Mesenchymal stem cell (in vitro differentiated cells and primary cell): ENCODE measurements around the gene FBXL15.

Experiments used
- DNase-seq: peaks from one replicate; pipeline ENCODE4 v3.0.0-alpha.2; 2013
- H2AFZ ChIP-seq: one replicate; pipeline ENCODE4 v1.6.1; 2013; ENCODE audit warnings: low read depth, mild to moderate bottlenecking, control low read depth, inconsistent platforms, low read length, moderate library complexity
- H2AK5ac ChIP-seq: 2 replicates; pipeline ENCODE4 v1.6.1; 2013; ENCODE audit warnings: low read length, moderate library complexity, mild to moderate bottlenecking, inconsistent platforms; ENCODE audit not compliant: severe bottlenecking
- H2BK120ac ChIP-seq: one replicate; pipeline ENCODE4 v1.6.1; 2013; ENCODE audit warnings: low read depth, mild to moderate bottlenecking, inconsistent platforms, low read length, moderate library complexity
- H2BK12ac ChIP-seq, 2 experiments: one replicate each; pipeline ENCODE4 v1.6.1; 2013; ENCODE audit warnings: inconsistent platforms in 2 of 2, low read length in 2 of 2, mild to moderate bottlenecking in 2 of 2, moderate library complexity in 2 of 2, control low read depth in 1 of 2
- H2BK15ac ChIP-seq: one replicate; pipeline ENCODE4 v1.6.1; 2013; ENCODE audit warnings: mild to moderate bottlenecking, low read depth, inconsistent platforms; ENCODE audit not compliant: poor library complexity, severe bottlenecking
- H2BK5ac ChIP-seq: 2 replicates; pipeline ENCODE4 v1.6.1; 2013; ENCODE audit warnings: low read depth, mild to moderate bottlenecking, low read length, control low read depth, inconsistent platforms; ENCODE audit not compliant: poor library complexity, severe bottlenecking
- H3K14ac ChIP-seq, 2 experiments: one replicate each; pipeline ENCODE4 v1.6.1; 2013; ENCODE audit warnings: inconsistent platforms in 2 of 2, low read length in 2 of 2, control low read depth in 1 of 2, mild to moderate bottlenecking in 1 of 2, moderate library complexity in 1 of 2
- H3K18ac ChIP-seq, 2 experiments: one replicate each; pipeline ENCODE4 v1.6.1; 2013; ENCODE audit warnings: inconsistent platforms in 2 of 2, low read length in 2 of 2, control low read depth in 1 of 2, low read depth in 1 of 2, mild to moderate bottlenecking in 1 of 2
- H3K23ac ChIP-seq, 2 experiments: one replicate each; pipeline ENCODE4 v1.6.1; 2013; ENCODE audit warnings: inconsistent platforms in 2 of 2, low read length in 2 of 2, mild to moderate bottlenecking in 2 of 2, moderate library complexity in 2 of 2, control low read depth in 1 of 2
- H3K27ac ChIP-seq: 2 replicates; pipeline ENCODE4 v1.5.1; 2013; ENCODE audit warnings: mild to moderate bottlenecking, moderate library complexity, low read length, control low read depth, inconsistent platforms; ENCODE audit not compliant: poor library complexity, severe bottlenecking
- H3K27me3 ChIP-seq, 2 experiments: 2 replicates each; pipeline versions ENCODE4 v1.6.1 to v1.7.0; 2013; ENCODE audit warnings: low read length in 2 of 2, mild to moderate bottlenecking in 2 of 2, moderate library complexity in 2 of 2, control low read depth in 1 of 2, inconsistent platforms in 1 of 2; ENCODE audit not compliant: control insufficient read depth in 1 of 2, insufficient read depth in 1 of 2
- H3K36me3 ChIP-seq, 2 experiments: 2 replicates each; pipeline versions ENCODE4 v1.6.1 to v1.7.0; 2013; ENCODE audit warnings: low read length in 2 of 2, control low read depth in 1 of 2, inconsistent platforms in 1 of 2, low read depth in 1 of 2, mild to moderate bottlenecking in 1 of 2; ENCODE audit not compliant: insufficient read depth in 2 of 2, control insufficient read depth in 1 of 2
- H3K4ac ChIP-seq, 2 experiments: one replicate each; pipeline ENCODE4 v1.6.1; 2013; ENCODE audit warnings: inconsistent platforms in 2 of 2, low read length in 2 of 2, mild to moderate bottlenecking in 2 of 2, moderate library complexity in 2 of 2, control low read depth in 1 of 2, low read depth in 1 of 2
- H3K4me1 ChIP-seq: 2 replicates; pipeline ENCODE4 v1.6.1; 2013; ENCODE audit warnings: low read depth, low read length, control low read depth; ENCODE audit not compliant: control insufficient read depth, insufficient read depth
- H3K4me2 ChIP-seq: 2 replicates; pipeline ENCODE4 v1.6.1; 2013; ENCODE audit warnings: low read length, mild to moderate bottlenecking, inconsistent platforms; ENCODE audit not compliant: poor library complexity, severe bottlenecking
- H3K4me3 ChIP-seq, 2 experiments: 2 replicates each; pipeline versions ENCODE4 v1.5.1 to v1.7.0; 2013; ENCODE audit warnings: low read length in 2 of 2, mild to moderate bottlenecking in 2 of 2, control low read depth in 1 of 2, low read depth in 1 of 2; ENCODE audit not compliant: insufficient read depth in 1 of 2
- H3K79me1 ChIP-seq: replicated peaks from 2 replicates; pipeline ENCODE4 v1.6.1; 2013; ENCODE audit warnings: mild to moderate bottlenecking, control low read depth, low read length, inconsistent platforms; ENCODE audit not compliant: poor library complexity, severe bottlenecking
- H3K9ac ChIP-seq: 2 replicates; pipeline ENCODE4 v1.7.0; 2013; ENCODE audit warnings: mild to moderate bottlenecking, low read length, moderate library complexity
- H3K9me3 ChIP-seq: 2 replicates; pipeline ENCODE4 v1.7.0; 2013; ENCODE audit warnings: mild to moderate bottlenecking, low read length; ENCODE audit not compliant: control insufficient read depth
- H4K8ac ChIP-seq: one replicate; pipeline ENCODE4 v1.6.1; 2013; ENCODE audit warnings: inconsistent platforms, mild to moderate bottlenecking, low read length, moderate library complexity
- H4K91ac ChIP-seq: one replicate; pipeline ENCODE4 v1.6.1; 2013; ENCODE audit warnings: mild to moderate bottlenecking, low read length, inconsistent platforms
- WGBS: methylation state at CpG from one replicate; pipeline ENCODE4 v1.1.7; 2013; ENCODE audit warnings: mixed read lengths; 5-methylcytosine and 5-hydroxymethylcytosine counted together

The FBXL15 gene

GRCh38 chr10:102411341-102412255 lies 9.0 kb upstream of the FBXL15 start:
- no peak overlapping the region for H3K23ac ChIP-seq
- 84% methylated on average over 14 of the region's 14 CpGs for WGBS
- H2BK15ac ChIP-seq, result peak overlapping the region; percentile 26
- H2BK120ac ChIP-seq, result no peak overlapping the region
- no peak overlapping the region for H2BK5ac ChIP-seq
- H2AFZ ChIP-seq, result no peak overlapping the region
- H3K9ac ChIP-seq, result no peak overlapping the region
- no peak overlapping the region for H4K8ac ChIP-seq
- H4K91ac ChIP-seq, result peak overlapping the region; percentile 31
- H3K18ac ChIP-seq, result no peak overlapping the region
- H2BK12ac ChIP-seq, result no peak overlapping the region
- DNase-seq, result no peak
- peaks cover 93 to 94% of the 10 kb centered on the region in 2 experiments for H3K27me3 ChIP-seq
- no peak overlapping the region for H3K4me2 ChIP-seq
- H3K4me3 ChIP-seq, result no peak overlapping the region
- no peaks in the 10 kb centered on the region for H3K9me3 ChIP-seq
- no peak overlapping the region for H3K27ac ChIP-seq
- no peak overlapping the region for H2AK5ac ChIP-seq
- no peaks in the 10 kb centered on the region for H3K79me1 ChIP-seq
- no peak overlapping the region for H3K14ac ChIP-seq
- H3K4ac ChIP-seq, result no peak overlapping the region
- H3K4me1 ChIP-seq, result peaks cover 19% of the 10 kb centered on the region
- H3K36me3 ChIP-seq, result no peaks in the 10 kb centered on the region

GRCh38 chr10:102412293-102412692 lies 8.3 kb upstream of the FBXL15 start:
- H3K4me3 ChIP-seq, result no peak overlapping the region
- 97% methylated on average over 10 of the region's 10 CpGs for WGBS
- no peak overlapping the region for H3K4ac ChIP-seq
- no peaks in the 10 kb centered on the region for H3K36me3 ChIP-seq
- no peak overlapping the region for H3K18ac ChIP-seq
- H3K4me1 ChIP-seq, result peaks cover 19% of the 10 kb centered on the region
- no peak overlapping the region for H4K91ac ChIP-seq
- no peak overlapping the region for H2BK15ac ChIP-seq
- no peak overlapping the region for H3K9ac ChIP-seq
- H2AFZ ChIP-seq, result no peak overlapping the region
- no peak overlapping the region for H4K8ac ChIP-seq
- H2BK12ac ChIP-seq, result no peak overlapping the region
- H2BK5ac ChIP-seq, result no peak overlapping the region
- DNase-seq, result no peak
- H3K27me3 ChIP-seq, result peaks cover 88 to 94% of the 10 kb centered on the region in 2 experiments
- H2AK5ac ChIP-seq, result no peak overlapping the region
- H3K23ac ChIP-seq, result no peak overlapping the region
- H3K79me1 ChIP-seq, result no peaks in the 10 kb centered on the region
- no peak overlapping the region for H3K4me2 ChIP-seq
- H3K14ac ChIP-seq, result no peak overlapping the region
- no peak overlapping the region for H2BK120ac ChIP-seq
- H3K27ac ChIP-seq, result no peak overlapping the region
- H3K9me3 ChIP-seq, result no peaks in the 10 kb centered on the region

GRCh38 chr10:102413053-102413705 lies 7.5 kb upstream of the FBXL15 start:
- Histone ChIP-seq H3K79me1 (no peaks in the 10 kb centered on the region), H3K27me3 (peaks cover 88 to 94% of the 10 kb centered on the region in 2 experiments), H4K91ac (no peak overlapping the region), H4K8ac (no peak overlapping the region), H2BK15ac (no peak overlapping the region), H3K4me1 (peaks cover 19% of the 10 kb centered on the region), H2BK12ac (no peak overlapping the region), H3K23ac (no peak overlapping the region), H2AFZ (no peak overlapping the region), H3K18ac (no peak overlapping the region), H3K36me3 (no peaks in the 10 kb centered on the region), H3K9me3 (no peaks in the 10 kb centered on the region), H2BK120ac (no peak overlapping the region), H2AK5ac (no peak overlapping the region), H3K4me2 (no peak overlapping the region), H2BK5ac (no peak overlapping the region), H3K9ac (no peak overlapping the region), H3K4me3 (no peak overlapping the region), H3K4ac (no peak overlapping the region), H3K14ac (no peak overlapping the region), H3K27ac (no peak overlapping the region)
- no peak for DNase-seq
- WGBS, result 46% methylated on average over 5 of the region's 5 CpGs

- H2AK5ac ChIP-seq, result no peak overlapping the region
- H2BK120ac ChIP-seq, result no peak overlapping the region
- H3K4me1 ChIP-seq, result peaks cover 19% of the 10 kb centered on the region
- 82% methylated on average over 16 of the region's 16 CpGs for WGBS
- no peaks in the 10 kb centered on the region for H3K9me3 ChIP-seq
- no peak overlapping the region for H3K4me2 ChIP-seq
- H3K4ac ChIP-seq, result no peak overlapping the region
- no peaks in the 10 kb centered on the region for H3K36me3 ChIP-seq
- DNase-seq, result no peak
- no peak overlapping the region for H2BK5ac ChIP-seq
- no peak overlapping the region for H2BK12ac ChIP-seq
- H4K8ac ChIP-seq, result no peak overlapping the region
- H3K18ac ChIP-seq, result no peak overlapping the region
- H3K27me3 ChIP-seq, result peaks cover 91 to 94% of the 10 kb centered on the region in 2 experiments
- H3K9ac ChIP-seq, result no peak overlapping the region
- no peak overlapping the region for H3K4me3 ChIP-seq
- no peak overlapping the region for H3K23ac ChIP-seq
- no peak overlapping the region for H3K27ac ChIP-seq
- H2BK15ac ChIP-seq, result no peak overlapping the region
- H4K91ac ChIP-seq, result no peak overlapping the region
- no peak overlapping the region for H2AFZ ChIP-seq
- H3K14ac ChIP-seq, result no peak overlapping the region
- no peaks in the 10 kb centered on the region for H3K79me1 ChIP-seq
Observed at GRCh38 chr10:102413806-102414561, 6.7 kb upstream of the FBXL15 start.
